ENCODE data around the gene DNAH17.
A peak's percentile ranks its signal among the peaks of the same experiment; 100 is the strongest.

DNAH17 gene, protein sequence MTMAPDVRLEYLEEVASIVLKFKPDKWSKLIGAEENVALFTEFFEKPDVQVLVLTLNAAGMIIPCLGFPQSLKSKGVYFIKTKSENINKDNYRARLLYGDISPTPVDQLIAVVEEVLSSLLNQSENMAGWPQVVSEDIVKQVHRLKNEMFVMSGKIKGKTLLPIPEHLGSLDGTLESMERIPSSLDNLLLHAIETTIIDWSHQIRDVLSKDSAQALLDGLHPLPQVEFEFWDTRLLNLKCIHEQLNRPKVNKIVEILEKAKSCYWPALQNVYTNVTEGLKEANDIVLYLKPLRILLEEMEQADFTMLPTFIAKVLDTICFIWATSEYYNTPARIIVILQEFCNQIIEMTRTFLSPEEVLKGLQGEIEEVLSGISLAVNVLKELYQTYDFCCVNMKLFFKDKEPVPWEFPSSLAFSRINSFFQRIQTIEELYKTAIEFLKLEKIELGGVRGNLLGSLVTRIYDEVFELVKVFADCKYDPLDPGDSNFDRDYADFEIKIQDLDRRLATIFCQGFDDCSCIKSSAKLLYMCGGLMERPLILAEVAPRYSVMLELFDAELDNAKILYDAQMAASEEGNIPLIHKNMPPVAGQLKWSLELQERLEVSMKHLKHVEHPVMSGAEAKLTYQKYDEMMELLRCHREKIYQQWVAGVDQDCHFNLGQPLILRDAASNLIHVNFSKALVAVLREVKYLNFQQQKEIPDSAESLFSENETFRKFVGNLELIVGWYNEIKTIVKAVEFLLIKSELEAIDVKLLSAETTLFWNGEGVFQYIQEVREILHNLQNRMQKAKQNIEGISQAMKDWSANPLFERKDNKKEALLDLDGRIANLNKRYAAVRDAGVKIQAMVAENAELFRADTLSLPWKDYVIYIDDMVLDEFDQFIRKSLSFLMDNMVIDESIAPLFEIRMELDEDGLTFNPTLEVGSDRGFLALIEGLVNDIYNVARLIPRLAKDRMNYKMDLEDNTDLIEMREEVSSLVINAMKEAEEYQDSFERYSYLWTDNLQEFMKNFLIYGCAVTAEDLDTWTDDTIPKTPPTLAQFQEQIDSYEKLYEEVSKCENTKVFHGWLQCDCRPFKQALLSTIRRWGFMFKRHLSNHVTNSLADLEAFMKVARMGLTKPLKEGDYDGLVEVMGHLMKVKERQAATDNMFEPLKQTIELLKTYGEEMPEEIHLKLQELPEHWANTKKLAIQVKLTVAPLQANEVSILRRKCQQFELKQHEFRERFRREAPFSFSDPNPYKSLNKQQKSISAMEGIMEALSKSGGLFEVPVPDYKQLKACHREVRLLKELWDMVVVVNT (N-terminal part only)

GRCh38 chr17:78577296-78577695 is at the start of gene DNAH17:
TSS of gene DNAH17 (minus strand) at chr17:78577396. CDS start at chr17:78575057, 2,339 bp downstream.
- DNase-seq, result no peak

GRCh38 chr17:78624324-78625151 is 47.3 kb upstream of the DNAH17 start:
- DNase-seq, result no peak

- DNase-seq, result no peak
These were observed 46.3 kb upstream of the DNAH17 start for GRCh38 chr17:78623541-78623940.

- DNase-seq, result no peak
These were observed 45.5 kb upstream of the DNAH17 start for GRCh38 chr17:78622491-78623265.

- no peak for DNase-seq
These were observed 44.7 kb upstream of the DNAH17 start for GRCh38 chr17:78621720-78622490.

DNA sequence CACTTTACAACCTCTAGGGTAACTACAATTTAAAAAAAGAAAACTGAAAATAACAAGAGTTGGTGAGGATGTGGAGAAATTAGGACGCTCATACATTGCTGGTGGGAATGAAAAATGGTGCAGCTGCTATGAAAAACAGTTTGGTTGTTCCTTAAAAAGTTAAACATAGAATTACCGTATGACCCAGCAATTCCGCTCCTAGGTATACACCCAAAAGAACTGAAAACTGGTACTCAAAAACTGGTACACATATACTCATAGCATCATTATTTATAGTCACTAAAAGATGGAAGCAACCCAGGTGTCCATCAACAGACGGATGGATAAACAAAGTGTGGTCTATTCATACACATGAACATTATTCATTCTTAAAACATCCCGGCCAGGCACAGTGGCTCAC is 42.9 kb upstream of the DNAH17 start:
- no peak for DNase-seq

- DNase-seq, result no peak
These were observed 42.1 kb upstream of the DNAH17 start for GRCh38 chr17:78619334-78619733.

DNA sequence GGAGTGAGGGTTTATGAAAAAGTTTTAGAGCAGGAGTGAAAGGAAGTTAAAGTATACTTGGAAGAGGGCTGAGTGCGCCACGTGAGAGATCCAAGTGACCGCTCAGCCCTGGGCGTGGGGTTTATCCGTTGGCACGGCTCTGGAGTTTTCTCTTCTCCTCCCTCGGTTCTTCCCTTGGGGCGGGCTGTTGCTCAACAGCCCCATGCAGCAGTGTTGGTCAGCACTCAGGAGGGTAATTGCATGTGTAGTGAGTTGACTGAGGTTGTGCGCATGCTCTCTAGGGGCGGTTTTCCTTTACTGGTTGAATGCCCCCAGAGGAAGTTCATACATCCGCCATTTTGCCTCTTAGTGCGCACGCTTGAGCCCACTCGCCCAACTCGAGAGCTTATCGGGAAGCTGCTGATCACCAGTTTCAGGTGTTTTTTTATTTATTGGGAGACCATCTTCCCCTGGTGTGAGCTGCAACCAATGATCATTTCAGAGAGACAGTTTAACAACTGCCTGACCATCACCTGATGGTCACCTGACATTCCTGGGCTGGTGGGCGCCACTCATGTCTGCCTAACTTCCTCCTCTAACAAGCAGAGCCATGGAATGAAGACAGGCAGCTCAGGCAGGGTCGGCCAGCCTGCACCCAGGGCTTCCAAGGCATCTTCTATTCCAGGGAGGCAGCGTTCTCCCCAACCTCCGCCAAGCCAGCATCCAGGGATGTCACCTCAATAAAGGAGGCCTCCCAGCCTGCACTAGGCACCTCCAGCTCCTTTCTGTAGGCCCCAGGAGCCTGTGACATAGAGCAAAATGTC is 41.3 kb upstream of the DNAH17 start:
- no peak for DNase-seq

DNA sequence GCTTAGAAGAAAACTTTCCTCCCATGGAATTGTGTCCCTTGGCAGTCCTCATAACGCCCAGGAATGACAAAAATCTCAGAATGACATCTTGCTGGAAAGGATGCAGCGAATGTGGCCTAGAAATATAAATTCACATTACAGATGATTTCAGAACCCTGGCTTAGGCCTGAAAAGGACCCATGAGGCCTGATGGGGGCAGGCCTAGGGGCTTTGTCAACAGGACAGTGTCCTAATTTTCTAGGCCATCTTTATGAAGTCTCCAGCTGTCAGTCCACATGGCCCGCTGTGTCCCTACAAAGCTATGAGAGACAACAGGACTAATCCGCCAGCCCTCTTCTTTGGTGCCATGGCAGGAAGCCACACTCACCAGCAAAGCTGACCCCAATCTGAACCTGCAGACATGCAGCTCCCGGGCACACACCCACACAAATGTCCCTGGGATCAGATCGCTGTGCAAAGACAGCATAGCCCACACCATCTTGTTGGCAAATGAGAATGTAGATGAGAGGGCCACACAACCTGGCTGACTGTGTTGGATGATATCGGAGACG is 40.4 kb upstream of the DNAH17 start:
- DNase-seq, result no peak

DNA sequence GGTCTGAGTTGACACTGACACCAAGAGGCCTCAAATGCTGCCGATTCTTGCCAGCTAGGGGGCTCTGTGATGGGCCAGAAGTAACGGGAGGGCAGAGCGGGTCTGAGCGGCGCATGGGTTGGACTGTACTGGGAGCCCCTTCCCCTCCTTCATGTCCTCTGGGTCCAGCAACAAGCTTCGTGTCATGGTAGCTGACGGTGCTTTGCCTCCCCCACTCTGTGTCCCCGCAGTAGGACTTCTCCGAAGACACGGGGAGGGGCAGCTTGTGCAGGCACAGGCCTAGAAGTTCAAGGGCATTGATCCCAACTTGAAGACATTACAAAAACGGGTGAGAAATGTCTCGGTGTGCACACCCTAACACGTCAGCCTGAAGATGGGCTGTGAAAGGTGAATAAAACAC is 39.8 kb upstream of the DNAH17 start:
- DNase-seq, result no peak

- no peak for DNase-seq
These were observed 38.4 kb upstream of the DNAH17 start for GRCh38 chr17:78615631-78616030.

- DNase-seq, result peak; percentile 88
These were observed 36.2 kb upstream of the DNAH17 start for GRCh38 chr17:78613416-78613815.

DNA sequence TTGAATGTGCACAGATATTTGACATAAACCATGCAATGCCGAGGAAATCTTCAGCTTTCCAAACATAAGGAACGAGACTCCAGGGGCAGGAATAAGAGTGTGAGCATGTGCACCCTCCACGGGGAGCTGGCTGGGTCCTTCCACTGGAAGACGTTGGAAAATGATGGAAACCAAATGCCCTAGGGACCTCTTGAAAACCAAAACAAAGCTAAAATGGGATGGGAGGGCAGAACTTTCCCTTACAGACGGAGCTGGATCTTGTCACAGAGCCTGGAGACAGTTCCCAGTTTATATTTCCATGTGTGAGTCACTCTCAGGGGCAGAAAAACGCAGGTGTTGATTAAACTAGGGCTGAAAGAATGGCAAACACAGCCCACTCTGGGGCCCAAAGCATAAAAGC is 34.4 kb upstream of the DNAH17 start:
- DNase-seq, result no peak

- no peak for DNase-seq
These were observed 33.8 kb upstream of the DNAH17 start for GRCh38 chr17:78610951-78611511.

DNA sequence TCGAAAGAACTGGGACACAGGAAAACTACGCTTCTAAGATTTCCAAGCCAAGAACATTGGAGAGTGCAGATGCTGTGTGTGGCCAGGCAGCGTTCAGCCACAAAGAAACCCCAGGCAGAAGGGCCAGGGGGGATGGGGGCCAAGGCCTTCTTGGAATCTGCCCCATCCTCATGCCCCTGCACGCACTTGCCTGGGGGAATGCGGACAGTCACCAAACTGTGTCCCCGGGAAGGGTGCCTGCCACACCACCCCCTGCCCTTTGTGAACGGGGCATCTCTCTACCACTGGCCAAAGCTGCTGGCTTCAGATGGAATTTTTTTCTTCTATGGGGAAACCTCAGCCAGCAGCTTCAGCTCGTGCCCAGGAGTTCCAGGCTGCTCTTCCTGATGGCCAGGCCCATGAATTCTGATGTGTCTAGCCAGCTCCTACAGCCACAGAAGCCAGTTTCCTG is 32.0 kb upstream of the DNAH17 start:
- DNase-seq, result no peak

DNA sequence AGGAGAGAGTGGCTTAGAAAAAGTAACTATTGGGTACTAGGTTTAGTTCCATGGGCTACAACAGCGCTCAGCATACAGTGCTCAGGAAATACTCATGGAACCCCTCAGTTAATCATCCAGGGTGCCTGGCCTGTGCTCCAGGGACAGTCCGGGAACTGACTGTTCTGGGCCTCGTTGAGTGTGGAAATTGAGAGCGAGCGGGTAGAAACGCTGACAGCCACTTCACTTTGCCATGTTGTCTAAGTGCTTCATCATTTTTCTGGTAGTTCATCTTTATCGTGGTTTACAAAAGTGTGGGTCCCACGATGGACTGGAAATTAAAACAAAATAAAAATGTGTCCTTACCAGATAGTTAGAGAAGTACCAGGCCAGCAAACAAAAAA is 31.6 kb upstream of the DNAH17 start:
- no peak for DNase-seq

GRCh38 chr17:78608122-78608803 is 31.1 kb upstream of the DNAH17 start:
- no peak for DNase-seq

- DNase-seq, result no peak
These were observed 29.8 kb upstream of the DNAH17 start for GRCh38 chr17:78607038-78607437.
